ENCODE measurements around the gene SPRY1. TPM values are rescaled to one million over a fixed set of nuclear protein-coding genes. Genes with fewer than 3 reads are reported as not detected.

Gene SPRY1
- total and polyA plus RNA-seq, 2 experiments from 2014 or later: 1.3 to 3.9 TPM

DNA sequence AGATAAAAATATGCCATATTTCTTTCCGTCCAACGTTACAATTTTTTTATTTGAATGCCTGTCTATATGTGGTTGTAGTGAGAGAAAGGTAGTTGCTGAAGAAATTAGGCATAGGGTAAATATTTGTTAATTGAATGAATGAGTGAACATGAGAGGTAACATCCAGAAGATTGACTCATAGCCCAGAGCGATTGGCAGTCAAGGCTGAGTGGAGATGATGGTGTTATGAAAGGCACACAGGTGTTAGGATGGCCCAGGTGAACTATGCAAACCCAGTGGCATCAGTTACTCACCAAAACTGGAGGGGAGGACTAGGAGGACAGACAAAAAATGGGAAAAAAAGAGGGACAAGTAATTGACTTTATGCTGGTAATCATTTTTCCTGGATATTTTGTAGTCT is 31.7 kb upstream of the SPRY1 start:
- Histone ChIP-seq H3F3A (ENCODE audit: insufficient read depth) (peaks cover 8% of the 10 kb centered on the region; the same call in 1 of the 2 replicates), H3K9ac (no peak overlapping the region), H2AFZ (no peak overlapping the region), H4K20me1 (ENCODE audit: insufficient read depth) (no peaks in the 10 kb centered on the region), H3K4me3 (no peak overlapping the region), H3K9me2 (ENCODE audit: insufficient read depth) (no peaks in the 10 kb centered on the region), H3K79me2 (ENCODE audit: insufficient read depth) (no peaks in the 10 kb centered on the region), H3K36me3 (ENCODE audit: low read depth) (no peaks in the 10 kb centered on the region), H3K4me1 (ENCODE audit: insufficient read depth) (peaks cover 12% of the 10 kb centered on the region), H3K4me2 (ENCODE audit: unreplicated experiment) (no peak overlapping the region), H3K9me3 (ENCODE audit: low read depth) (no peaks in the 10 kb centered on the region), H3K27me3 (replicated peaks; ENCODE audit: insufficient read depth) (no peaks in the 10 kb centered on the region), H3K27ac (no peak overlapping the region)
- WGBS, 2 experiments (ENCODE audit: low coverage in 1 of 2, low lambda C conversion rate in 2 of 2, missing lambda C conversion rate in 2 of 2): 88 to 89% methylated on average over 3 of the region's 3 CpGs
- TF ChIP-seq EZH2phosphoT487 (IDR thresholded peaks at IDR 0.05; ENCODE audit: insufficient read depth, low read depth) (no peak), EZH2 (IDR thresholded peaks at IDR 0.05; ENCODE audit: insufficient read depth, poor library complexity, severe bottlenecking) (no peak)
- in situ Hi-C loops (cut with MboI): no loop called here
- no peak for DNase-seq

GRCh38 chr4:123365412-123365811 is 31.2 kb upstream of the SPRY1 start:
- Histone ChIP-seq H4K20me1 (ENCODE audit: insufficient read depth) (no peaks in the 10 kb centered on the region), H3K36me3 (ENCODE audit: low read depth) (no peaks in the 10 kb centered on the region), H3K79me2 (ENCODE audit: insufficient read depth) (no peaks in the 10 kb centered on the region), H3K9ac (no peak overlapping the region), H3K4me2 (ENCODE audit: unreplicated experiment) (no peak overlapping the region), H3K27ac (no peak overlapping the region), H3K27me3 (replicated peaks; ENCODE audit: insufficient read depth) (no peaks in the 10 kb centered on the region), H3F3A (ENCODE audit: insufficient read depth) (peaks cover 8% of the 10 kb centered on the region; the same call in 1 of the 2 replicates), H2AFZ (no peak overlapping the region), H3K9me2 (ENCODE audit: insufficient read depth) (no peaks in the 10 kb centered on the region), H3K4me1 (ENCODE audit: insufficient read depth) (peaks cover 12% of the 10 kb centered on the region), H3K4me3 (no peak overlapping the region), H3K9me3 (ENCODE audit: low read depth) (no peaks in the 10 kb centered on the region)
- TF ChIP-seq EZH2 (IDR thresholded peaks at IDR 0.05; ENCODE audit: insufficient read depth, poor library complexity, severe bottlenecking) (no peak), EZH2phosphoT487 (IDR thresholded peaks at IDR 0.05; ENCODE audit: insufficient read depth, low read depth) (no peak)
- 93 to 95% methylated on average over 1 of the region's 1 CpG for WGBS, 2 experiments (ENCODE audit: low coverage in 1 of 2, low lambda C conversion rate in 2 of 2, missing lambda C conversion rate in 2 of 2)
- in situ Hi-C loops (cut with MboI): no loop called here
- no peak for DNase-seq

GRCh38 chr4:123366144-123366748 is 30.3 kb upstream of the SPRY1 start:
- H3F3A ChIP-seq (ENCODE audit: insufficient read depth): peaks cover 3% of the 10 kb centered on the region; the same call in 1 of the 2 replicates
- no peak for DNase-seq
- H3K4me1 ChIP-seq (ENCODE audit: insufficient read depth): peaks cover 6% of the 10 kb centered on the region
- no peaks in the 10 kb centered on the region for H3K79me2 ChIP-seq (ENCODE audit: insufficient read depth)
- no peaks in the 10 kb centered on the region for H3K9me2 ChIP-seq (ENCODE audit: insufficient read depth)
- no peak overlapping the region for H3K4me3 ChIP-seq
- no peaks in the 10 kb centered on the region for H3K36me3 ChIP-seq (ENCODE audit: low read depth)
- no peak overlapping the region for H3K27ac ChIP-seq
- H3K27me3 ChIP-seq (replicated peaks; ENCODE audit: insufficient read depth): no peaks in the 10 kb centered on the region
- H3K9ac ChIP-seq: no peak overlapping the region
- H3K9me3 ChIP-seq (ENCODE audit: low read depth): no peaks in the 10 kb centered on the region
- in situ Hi-C loops (cut with MboI): no loop called here
- no peak overlapping the region for H2AFZ ChIP-seq
- no peak overlapping the region for H3K4me2 ChIP-seq (ENCODE audit: unreplicated experiment)
- no peaks in the 10 kb centered on the region for H4K20me1 ChIP-seq (ENCODE audit: insufficient read depth)
- WGBS, 2 experiments (ENCODE audit: low coverage in 1 of 2, low lambda C conversion rate in 2 of 2, missing lambda C conversion rate in 2 of 2): 70 to 75% methylated on average over 6 of the region's 6 CpGs
- no peak for TF ChIP-seq EZH2phosphoT487 (IDR thresholded peaks at IDR 0.05; ENCODE audit: insufficient read depth, low read depth)
- no peak for TF ChIP-seq EZH2 (IDR thresholded peaks at IDR 0.05; ENCODE audit: insufficient read depth, poor library complexity, severe bottlenecking)

- H2AFZ ChIP-seq: no peak overlapping the region
- no peaks in the 10 kb centered on the region for H3K36me3 ChIP-seq (ENCODE audit: low read depth)
- H3K9ac ChIP-seq: no peak overlapping the region
- no peaks in the 10 kb centered on the region for H3K27me3 ChIP-seq (replicated peaks; ENCODE audit: insufficient read depth)
- no peak overlapping the region for H3K4me2 ChIP-seq (ENCODE audit: unreplicated experiment)
- H3K4me1 ChIP-seq (ENCODE audit: insufficient read depth): peaks cover 6% of the 10 kb centered on the region; the same call in 1 of the 2 replicates
- H3F3A ChIP-seq (ENCODE audit: insufficient read depth): no peaks in the 10 kb centered on the region
- no peaks in the 10 kb centered on the region for H3K9me3 ChIP-seq (ENCODE audit: low read depth)
- TF ChIP-seq EZH2phosphoT487 (IDR thresholded peaks at IDR 0.05; ENCODE audit: insufficient read depth, low read depth) (no peak), EZH2 (IDR thresholded peaks at IDR 0.05; ENCODE audit: insufficient read depth, poor library complexity, severe bottlenecking) (no peak)
- H3K9me2 ChIP-seq (ENCODE audit: insufficient read depth): no peaks in the 10 kb centered on the region
- 51 to 64% methylated on average over 1 of the region's 1 CpG for WGBS, 2 experiments (ENCODE audit: low coverage in 1 of 2, low lambda C conversion rate in 2 of 2, missing lambda C conversion rate in 2 of 2)
- no peak for DNase-seq
- no peak overlapping the region for H3K4me3 ChIP-seq
- no peaks in the 10 kb centered on the region for H4K20me1 ChIP-seq (ENCODE audit: insufficient read depth)
- in situ Hi-C loops (cut with MboI): loop anchor here (25.0 kb wide), 1 partner anchor 241 kb away; no protein-coding TSS in a partner anchor
- H3K79me2 ChIP-seq (ENCODE audit: insufficient read depth): no peaks in the 10 kb centered on the region
- H3K27ac ChIP-seq: no peak overlapping the region
Observed at GRCh38 chr4:123378794-123379193, 17.8 kb upstream of the SPRY1 start.

Measured in GM23248 (cell line).